Erythroblast (primary cell): ENCODE results near the gene FBXO28.
A peak's percentile ranks its signal among the peaks of the same experiment; 100 is the strongest.

Experiments
- DNase-seq, 2 experiments: peaks; one replicate each; lab custom pipeline; 2025; lab: John Stamatoyannopoulos, UW
- GATA1 ChIP-seq: IDR thresholded peaks from 2 replicates; pipeline ENCODE4 v1.6.1; 2011; ENCODE audit warnings: low read depth, mild to moderate bottlenecking, control low read depth, low read length, moderate library complexity
- POLR2A ChIP-seq: IDR thresholded peaks from 2 replicates; pipeline ENCODE4 v1.6.1; 2011; ENCODE audit warnings: mild to moderate bottlenecking, low read length

FBXO28 gene

GRCh38 chr1:224178894-224179293 lies 65.0 kb downstream of the FBXO28 start:
- no peak for DNase-seq
- TF ChIP-seq POLR2A (no peak), GATA1 (no peak)

DNA sequence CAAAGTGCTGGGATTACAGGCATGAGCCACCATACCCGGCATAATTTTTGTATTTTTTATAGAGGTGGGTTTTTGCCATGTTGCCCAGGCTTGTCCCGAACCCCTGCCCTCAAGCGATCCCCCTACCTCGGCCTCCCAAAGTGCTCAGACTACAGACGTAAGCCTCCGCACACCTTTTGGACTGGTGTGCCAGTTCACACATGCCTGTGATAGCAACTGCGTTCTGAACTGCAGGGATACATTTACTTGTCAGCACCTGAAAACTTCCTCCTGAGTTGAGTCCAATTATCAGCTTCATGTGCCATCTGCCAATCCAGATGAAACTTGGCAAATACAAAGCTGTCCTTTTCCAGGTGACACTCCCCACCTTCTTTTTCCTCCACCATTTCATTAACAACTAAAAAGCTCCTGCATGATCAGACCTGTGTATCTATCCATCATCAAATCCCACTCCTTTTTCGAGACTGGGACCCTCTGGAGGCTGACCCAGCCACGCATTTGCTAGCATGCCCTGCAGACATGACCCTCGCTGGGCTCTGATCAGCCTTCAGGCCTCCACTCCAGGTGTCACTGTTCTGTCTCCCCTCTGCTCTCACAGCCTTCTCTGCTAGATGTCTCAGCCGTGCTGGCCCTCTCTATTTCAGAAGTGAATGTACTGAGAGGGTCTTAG lies 67.0 kb downstream of the FBXO28 start:
- TF ChIP-seq GATA1: no peak
- no peak for TF ChIP-seq POLR2A

DNA sequence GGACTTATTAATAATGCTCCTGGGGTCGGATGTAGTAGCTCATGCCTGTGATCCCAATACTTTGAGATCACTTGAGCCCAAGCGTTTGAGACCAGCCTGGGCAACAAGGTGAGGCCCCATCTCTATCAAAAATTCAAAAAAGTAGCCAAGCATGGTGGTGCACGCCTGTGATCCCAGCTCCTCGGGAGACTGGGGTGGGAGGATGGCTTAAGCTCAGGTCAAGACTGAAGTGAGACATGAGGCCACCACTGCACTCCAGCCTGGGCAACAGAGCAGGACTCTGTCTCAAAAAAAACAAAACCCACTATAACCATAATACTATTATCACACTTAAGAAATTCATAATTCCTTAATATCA lies 67.5 kb downstream of the FBXO28 start:
- DNase-seq: no peak
- TF ChIP-seq GATA1 (no peak), POLR2A (no peak)

More for the DNA sequence above, 67.0 kb downstream of the FBXO28 start:
- no peak for DNase-seq

GRCh38 chr1:224182057-224182865 lies 68.3 kb downstream of the FBXO28 start:
- TF ChIP-seq POLR2A (no peak), GATA1 (no peak)

DNA sequence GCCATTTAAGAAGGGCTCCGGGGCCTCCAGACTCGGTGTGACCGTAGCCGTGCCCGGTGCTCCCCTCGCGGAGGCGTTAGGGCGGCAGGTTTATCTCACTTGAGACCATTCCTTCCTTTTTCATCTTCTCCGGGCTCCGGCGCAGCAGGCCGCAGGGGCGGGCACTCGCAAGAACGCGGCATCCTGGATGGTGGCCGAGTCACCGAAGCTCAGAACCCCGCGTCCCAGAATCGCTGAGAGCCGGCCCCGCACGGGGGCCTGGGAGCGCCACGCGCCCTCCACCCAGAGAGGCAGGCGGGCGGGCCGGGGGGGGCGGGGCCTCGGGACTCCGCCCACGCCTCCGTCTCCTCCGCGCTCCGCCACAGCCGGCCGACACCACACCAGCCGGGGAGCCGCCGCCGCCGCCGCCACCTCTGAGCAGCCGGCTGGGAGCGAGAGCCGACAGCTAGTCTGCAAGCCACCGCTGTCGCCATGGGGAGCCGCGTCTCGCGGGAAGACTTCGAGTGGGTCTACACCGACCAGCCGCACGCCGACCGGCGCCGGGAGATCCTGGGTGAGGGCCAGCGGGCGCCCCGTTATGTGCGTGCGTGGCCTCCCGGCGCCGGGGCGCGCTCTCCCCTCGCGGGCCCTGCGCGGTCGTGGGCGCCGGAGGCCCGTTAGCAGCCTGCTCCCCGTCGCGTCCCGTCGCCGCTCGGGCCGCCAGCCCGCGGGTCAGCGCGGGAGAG lies 69.1 kb downstream of the FBXO28 start, which contains the start of gene DEGS1:
DEGS1 (plus strand) TSS at position 375 of the 725 bp plus-strand sequence; CDS start at position 472, 97 bp downstream.
- TF ChIP-seq POLR2A: peak; percentile 70
- no peak for TF ChIP-seq GATA1
- peak; percentile 89 to 93 for DNase-seq

More at GRCh38 chr1:224182057-224182865, 68.3 kb downstream of the FBXO28 start:
- no peak for DNase-seq

DNA sequence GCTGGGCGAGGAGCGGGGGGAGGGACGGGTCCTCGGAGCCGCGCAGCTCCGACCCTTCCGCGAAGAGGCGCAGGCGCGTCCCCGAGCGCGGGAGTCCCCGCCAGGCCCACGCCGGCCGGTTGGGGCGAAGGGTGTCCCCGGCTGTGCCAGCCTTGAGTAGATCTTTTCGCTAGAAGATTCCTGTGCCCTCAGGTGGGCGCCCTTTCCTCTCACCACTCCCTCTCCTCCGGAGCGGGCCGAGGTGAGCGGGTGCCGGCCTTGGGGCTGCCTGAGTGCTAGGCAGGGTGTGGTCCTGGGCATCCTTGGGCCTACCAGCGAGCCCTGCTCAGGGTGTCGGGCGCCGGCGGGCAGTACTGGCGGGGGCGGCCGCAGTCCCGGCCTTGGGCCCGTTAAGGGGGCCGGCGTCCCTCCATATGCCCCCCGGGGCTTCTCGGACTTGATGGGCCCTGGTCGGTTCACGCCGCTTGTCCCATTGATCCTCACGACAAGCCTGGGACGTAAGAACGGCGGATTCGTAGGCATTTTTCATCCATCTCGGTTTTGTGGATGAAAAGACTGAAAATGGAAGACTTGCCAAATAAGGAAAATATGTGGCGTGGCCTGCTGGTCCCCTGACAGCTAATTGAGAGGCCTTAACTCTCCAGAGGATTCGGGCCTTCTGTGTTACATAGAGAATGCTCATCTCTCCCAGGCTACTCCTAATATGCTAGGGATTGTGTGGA lies 69.8 kb downstream of the FBXO28 start:
- TF ChIP-seq POLR2A (no peak), GATA1 (no peak)

DNA sequence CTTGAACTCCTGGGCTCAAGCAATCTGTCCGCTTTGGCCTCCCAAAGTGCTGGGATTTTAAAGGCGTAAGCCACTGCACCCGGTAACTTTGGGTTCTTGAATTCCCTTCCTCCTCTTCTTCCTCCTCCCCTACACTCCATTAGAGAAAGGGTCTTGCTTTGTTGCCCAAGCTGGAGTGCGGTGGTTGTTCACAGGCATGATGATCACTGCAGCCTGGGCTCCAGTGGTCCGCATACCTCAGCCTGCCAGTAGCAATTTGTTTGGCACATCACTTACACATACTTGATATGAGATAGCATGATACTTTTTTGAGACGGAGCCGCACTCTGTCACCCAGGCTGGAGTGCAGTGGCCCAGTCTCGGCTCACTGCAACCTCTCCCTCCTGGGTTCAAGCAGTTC lies 71.3 kb downstream of the FBXO28 start:
- TF ChIP-seq GATA1: no peak
- no peak for TF ChIP-seq POLR2A
- no peak for DNase-seq

More for the DNA sequence above, 69.8 kb downstream of the FBXO28 start:
- peak; percentile 82 to 85 for DNase-seq

- no peak for DNase-seq
- TF ChIP-seq GATA1: no peak
- TF ChIP-seq POLR2A: no peak
Measured at GRCh38 chr1:224188286-224188685, 74.4 kb downstream of the FBXO28 start.

- no peak for DNase-seq
- no peak for TF ChIP-seq GATA1
- no peak for TF ChIP-seq POLR2A
Measured at GRCh38 chr1:224189561-224189960, 75.7 kb downstream of the FBXO28 start.

- TF ChIP-seq GATA1: no peak
- TF ChIP-seq POLR2A: no peak
- DNase-seq: no peak
Measured at GRCh38 chr1:224192082-224192788, 78.3 kb downstream of the FBXO28 start.

DNA sequence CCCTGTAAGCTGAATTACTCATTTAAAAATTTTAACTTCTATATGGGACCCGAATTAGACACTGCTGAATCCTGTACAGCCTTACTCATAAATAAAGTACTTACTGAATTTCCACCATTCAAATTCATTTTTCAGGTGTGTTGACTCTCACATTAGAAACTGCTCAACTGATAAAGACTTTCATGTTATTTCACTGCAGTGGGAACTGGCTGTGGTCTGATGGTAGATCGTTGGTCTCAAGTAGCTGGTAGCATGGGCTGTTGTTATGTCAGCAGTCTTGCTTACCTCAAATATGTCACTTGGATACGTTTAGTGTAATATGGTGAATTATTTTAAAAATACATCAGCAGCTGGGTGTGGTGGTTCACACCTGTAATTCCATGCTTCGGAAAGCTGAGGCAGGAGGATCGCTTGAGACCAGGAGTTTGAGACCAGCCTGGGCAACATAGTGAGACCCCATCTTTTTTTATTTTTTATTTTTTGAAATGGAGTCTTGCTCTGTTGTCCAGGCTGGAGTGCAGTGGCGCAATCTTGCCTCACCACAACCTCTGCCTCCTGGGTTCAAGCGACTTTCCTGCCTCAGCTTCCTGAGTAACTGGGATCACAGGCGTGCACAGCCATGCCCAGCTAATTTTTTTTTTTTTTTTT lies 79.5 kb downstream of the FBXO28 start:
- DNase-seq: no peak
- TF ChIP-seq POLR2A (no peak), GATA1 (no peak)
